GM18508 (cell line): Measurements from ENCODE around the gene DOK7.

ENCODE experiments used
- ATAC-seq: cut with Tn5 transposase; IDR thresholded peaks from one replicate; pipeline ENCODE4 v1.9.1; 2021; ENCODE audit warnings: moderate number of reproducible peaks; ENCODE audit not compliant: insufficient read depth, unreplicated experiment

DOK7 gene

DNA sequence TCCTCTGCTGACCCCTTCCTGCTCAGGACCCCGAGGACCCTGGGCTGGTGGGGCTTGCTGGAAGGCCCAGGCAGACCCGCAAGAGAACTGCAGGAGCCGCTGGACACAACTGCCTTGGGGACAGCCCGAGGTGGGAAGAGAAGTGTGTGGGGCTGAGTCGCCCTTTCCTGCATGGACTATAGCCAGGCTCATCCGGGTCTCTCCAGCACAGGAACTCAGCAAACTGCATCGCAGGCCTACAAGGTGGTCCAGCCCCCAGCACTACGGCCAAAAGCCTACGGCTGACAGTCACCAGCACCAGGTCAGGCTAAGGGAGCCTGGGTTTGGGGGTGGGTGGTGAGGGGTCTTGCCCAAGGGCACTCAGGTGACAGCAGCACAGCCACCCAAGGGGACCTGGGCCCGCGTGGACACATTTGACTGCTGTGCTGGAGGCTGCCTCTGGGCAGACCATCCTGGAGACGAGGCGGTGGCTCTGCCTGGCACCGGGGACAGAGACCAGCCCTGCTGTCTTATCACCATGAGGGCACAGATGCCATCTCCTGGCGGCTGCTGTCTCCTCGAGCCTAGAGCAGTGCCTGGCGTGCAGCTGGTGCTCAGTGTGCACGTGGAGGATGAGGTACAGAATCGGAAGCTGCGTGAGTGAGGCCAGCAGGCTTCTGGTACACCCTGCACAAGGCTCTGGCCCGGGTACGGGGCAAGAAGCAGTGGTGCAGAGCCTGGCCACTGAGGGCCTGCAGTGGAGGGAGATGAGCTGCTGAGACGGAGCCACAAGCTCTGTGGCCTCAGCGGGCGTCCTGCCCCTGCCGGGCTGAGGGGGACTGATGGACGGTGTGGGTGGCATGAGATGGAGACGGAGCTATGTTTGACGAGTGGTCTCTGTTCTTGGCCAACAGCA is 54.0 kb downstream of the DOK7 start:
- ATAC-seq, result no peak

DNA sequence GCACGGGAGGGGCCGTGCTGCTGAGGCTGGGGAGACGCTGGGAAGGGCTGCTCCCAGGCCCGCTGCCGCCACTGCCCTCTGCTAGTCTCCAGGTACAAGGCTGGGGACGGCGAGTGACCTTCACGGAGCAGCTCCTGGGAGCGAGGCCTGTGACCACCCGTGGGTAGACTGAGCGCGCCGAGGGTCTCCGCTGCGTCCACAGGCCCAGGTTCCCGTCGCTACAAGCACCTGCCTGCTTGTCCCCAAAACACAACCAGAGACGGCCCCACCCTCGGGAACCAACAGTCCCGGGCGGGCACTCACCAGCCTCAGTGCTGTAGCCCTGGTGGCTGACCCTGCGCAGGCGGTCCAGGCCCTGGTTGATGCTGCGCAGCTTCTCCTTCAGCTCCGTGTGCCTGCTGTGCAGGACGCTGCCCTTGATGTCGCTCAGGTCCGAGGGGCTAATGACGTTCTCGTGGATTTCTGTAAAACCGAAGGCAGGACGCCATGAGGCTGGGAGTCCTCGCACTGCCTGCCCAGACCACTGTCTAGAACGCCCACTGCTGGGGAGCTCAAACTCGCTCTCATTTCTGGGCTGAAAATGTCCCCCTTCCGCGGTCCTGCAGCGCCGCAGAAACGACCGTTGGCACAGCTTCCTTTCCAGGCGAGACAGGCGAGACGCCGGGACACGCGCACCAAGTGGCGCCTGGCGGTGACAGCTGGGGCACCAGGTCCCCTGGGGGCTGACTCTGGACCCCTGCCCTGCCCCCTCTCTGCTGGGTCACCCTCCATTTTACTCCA is 54.8 kb downstream of the DOK7 start:
- no peak for ATAC-seq

DNA sequence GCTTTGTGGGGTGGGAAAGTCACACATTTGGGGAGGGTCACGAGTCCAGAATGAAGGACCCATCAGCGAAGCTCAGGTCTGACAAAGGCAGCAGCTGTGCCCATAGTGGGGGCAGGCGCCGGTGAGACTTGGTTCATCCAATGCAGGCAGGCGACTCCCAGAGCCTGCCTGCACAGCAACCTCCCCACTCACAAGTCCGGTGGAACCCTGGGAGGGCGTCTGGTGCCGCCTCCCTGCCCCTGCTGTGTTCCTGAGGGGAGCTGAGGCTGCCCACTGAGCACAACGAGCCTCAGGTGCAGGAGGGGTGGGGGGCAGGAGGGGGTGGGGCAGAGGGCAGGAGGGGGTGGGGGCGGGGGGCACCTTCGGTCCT is 55.4 kb downstream of the DOK7 start:
- no peak for ATAC-seq

DNA sequence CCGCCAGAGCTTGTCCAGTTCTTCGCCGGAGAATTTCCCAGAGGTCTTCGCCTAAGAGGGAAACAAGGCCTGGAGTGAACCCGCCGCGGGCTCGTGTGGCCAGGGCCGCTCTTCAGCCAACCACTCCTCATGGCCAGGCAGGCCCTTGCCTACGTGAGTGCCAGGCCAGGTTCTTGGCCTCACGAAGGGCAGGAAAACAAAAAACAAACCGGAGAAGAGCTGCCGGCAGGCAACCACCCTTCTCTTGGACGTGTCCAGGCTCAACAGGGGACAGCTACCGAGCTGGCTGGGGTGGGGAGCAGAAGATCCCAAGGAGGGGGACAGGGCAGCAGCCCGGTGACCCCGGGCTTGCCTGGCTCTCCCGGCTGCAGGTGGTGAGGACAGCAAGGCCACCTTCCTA is 55.8 kb downstream of the DOK7 start:
- ATAC-seq, result no peak

DNA sequence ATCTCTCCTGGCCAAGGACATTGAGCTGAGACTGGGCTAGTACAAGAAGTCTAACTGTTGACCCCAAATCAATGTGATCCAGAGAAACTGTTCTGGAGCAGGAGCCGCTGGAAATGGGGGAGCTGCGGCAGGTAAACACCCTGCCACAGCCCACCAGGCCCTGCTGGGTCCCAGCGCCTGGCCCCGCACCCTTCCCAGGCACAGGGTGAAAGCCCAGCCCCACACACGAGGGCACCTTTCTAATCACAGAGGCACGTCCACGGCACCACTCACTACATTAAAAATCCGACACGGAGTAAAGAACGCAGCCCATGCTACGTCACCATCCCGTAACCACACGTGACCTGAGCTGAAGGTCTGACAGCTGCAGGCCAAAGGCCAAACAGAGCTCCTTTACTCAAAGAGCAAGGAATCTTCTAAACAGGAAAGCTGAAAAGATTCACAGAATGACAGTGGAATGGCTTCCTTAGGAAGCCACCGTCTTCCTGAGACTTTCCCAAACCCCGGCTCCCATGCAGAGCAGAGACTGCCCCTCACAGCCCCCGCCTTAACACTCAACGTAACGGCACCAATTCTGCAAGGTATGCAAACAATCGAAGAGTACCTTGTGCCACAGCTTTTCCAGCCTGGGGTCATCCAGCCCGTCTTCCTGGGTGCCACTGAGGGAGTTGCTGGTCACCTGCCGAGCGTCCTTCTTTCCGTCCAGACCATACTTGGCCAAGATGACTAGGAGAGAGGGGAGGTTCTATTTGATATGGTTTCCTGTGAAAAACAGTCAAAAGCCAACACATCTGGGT is 56.6 kb downstream of the DOK7 start:
- ATAC-seq, result no peak

DNA sequence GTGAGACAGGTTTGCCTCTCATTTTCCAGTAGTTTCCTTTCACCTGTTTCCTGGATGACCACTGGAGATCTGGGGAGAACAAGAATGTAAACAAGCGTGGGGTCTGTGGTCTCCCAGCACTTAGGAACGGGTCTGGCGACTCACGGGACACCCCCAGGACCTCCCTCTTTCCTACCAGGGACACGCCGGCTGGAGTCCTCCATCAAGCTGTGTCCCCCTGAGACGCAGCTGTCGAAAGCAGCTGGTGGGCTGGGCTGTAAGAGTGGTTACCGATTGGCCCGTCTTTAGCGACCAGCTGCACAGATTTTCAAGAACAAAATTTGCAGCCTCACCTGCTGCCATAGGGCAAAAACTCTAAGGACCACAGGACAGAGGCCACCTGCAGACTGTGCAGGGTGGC is 57.2 kb downstream of the DOK7 start:
- ATAC-seq, result no peak

DNA sequence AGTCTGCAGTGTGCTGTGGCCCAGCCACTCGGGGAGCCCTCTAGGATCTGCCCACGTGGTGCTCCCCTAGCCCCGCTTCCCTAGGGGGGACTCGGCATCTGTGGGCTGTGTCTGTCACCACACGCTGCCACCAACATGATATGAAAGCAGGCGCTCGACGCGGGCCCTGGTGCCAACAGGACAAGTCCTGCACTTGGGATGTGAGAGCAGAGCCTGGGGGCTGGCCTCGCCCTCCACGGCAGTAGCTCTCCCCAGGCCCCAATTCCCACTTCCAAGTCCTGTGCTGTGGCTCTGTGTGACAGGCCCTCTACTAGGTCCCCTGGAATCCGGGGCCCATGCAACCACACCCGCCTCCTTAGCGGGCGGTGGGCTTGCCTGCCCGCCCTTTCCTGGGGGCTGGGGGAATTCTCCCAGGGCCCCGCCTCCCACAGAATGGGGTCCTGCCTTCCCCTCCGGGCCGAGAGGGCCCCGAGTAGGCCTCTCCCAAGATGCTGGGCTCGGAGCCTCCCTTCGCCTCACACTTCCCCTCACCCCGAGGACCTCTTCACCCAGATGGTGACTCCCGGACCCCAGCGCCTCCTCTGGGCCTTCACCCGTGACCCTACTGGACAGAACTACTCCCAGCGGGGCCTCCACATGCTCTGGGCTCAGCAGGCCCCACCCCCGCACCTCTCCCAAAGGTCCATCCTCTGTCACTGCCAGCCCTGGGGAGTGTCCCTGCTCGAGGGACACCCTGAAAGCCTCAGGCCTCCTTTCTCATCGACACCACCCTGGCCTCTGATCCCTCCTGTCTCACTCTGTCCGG is 57.9 kb downstream of the DOK7 start:
- ATAC-seq, result no peak

DNA sequence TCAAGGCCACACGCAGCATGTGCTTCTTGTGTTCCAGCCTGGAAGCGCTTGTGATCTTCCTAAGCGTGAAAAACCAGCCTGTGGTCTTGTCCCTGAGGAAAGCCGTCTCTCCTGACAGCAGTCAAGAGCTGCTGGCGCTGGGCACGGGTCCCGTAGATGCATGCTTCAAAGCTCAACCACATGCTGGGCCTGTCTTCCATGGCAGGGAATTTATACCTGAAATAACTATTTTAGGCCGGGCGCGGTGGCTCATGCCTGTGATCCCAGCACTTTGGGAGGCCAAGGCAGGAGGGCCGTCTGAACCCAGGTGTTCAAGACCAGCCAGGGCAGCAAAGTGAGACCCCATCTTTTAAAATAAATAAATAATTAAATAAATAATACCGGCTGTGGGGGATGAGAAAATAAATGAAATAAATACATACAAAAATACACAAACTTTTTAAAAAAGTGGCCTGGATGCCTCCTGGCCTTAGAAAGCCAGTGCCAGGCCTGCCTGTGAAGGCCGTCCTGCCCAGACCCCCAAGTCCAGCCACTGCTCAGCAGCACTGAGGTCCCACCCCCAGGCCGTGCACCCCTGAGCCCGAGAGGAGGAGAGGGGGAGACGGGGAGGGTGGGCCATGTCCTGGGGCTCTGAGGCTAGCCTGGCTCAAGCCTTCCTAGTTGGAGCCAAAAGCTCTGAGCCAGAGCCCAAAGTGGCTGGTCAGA is 58.7 kb downstream of the DOK7 start:
- no peak for ATAC-seq

DNA sequence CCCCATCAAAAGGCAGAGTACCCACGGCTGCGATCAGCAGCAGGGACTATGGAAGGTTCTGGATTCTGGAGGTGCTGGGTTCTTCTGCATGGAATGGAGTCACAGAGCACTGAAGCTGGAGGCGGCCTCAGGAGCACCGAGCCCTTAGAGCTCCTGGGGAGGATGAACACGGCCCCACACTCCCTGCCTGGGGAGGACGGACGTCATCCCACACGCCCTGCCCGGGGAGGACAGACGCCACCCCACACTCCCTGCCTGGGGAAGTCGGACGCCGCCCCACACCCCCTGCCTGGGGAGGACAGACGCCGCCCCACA is 59.2 kb downstream of the DOK7 start:
- ATAC-seq, result no peak

DNA sequence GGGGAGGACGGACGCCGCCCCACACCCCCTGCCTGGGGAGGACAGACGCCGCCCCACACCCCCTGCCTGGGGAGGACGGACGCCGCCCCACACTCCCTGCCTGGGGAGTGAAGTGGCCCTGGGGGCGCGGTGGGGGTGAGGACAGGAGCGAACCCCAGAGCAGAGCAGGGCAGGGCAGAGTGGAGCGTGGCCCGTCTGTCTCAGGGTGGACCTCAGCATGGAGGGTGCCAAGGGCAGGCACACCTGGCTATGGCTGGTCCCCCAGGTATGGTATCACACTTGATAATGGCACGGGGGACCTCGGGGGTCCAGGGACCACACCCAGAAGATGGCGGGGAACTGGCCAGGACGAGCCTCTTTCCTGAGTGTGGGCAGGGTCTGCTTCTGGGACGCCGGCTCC is 59.5 kb downstream of the DOK7 start:
- no peak for ATAC-seq

DNA sequence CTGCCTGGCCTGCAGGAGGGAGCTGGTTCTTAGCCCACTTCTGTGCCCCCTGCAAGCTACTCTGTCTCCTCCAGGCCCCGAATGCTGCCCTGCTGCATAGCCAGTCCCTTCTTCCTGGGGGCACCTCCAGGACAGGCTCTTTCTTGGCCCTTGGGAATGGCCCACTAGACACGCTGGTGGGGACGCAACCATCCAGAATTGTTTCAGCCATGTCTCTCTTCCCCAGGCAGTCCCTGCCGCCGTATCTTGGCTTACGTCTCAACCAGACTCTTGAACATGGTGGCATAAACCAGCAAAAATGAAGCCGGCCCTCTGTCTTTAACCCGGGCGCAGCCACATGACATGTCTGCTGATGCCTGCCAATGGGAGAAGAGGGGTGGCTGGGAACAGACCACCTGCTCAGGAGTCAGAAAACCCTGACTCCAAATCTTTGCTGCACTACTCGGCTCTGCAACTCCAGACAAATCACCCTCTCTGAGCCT is 60.1 kb downstream of the DOK7 start:
- ATAC-seq, result no peak

DNA sequence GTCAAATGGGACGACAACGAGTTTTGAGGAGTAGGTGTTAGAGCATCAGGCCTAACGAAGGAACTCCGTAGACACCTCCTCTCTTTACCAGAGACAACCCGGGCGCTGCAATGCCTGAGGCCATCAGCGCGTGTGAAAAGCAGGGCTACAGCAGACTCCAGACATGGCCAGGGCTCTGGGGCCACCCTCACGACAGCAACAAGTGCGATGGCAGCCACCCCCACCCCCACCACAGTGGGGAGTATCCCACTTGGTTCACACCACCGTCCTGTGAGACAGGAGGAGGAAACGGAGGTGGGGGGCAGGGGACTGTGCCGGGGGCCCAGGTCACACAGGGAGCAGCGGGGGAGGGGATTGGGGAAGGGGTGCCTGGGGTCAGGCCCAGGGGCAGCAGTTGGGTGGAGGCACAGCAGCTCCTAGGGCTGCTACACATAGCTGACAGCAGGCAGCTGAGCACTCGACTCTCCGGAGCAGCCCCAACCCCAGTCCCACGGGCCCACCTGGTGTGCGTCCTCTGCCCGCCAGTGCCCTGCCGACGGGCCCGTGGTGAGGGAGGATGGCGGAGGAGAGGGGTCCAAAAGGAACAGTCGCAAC is 60.6 kb downstream of the DOK7 start:
- no peak for ATAC-seq

DNA sequence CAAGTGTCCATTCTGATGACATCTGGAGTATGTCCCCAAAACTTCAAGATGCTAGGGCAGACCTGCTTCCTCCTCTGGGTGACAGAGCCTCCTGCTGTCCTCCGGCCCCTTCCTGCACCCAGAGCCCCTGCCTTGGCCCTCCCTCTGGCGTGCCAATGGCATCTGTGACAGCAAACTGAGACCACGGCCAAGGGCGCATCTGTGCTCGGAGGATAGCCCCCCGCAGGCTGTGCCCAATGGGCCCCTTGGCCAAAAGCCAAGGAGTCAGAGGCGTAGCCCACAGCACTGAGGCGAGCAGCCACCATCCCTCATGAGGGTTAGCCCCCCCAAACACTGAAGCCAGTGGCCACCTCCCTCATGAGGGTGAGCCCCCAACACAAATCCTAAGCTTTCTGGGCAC is 61.2 kb downstream of the DOK7 start:
- ATAC-seq, result no peak

DNA sequence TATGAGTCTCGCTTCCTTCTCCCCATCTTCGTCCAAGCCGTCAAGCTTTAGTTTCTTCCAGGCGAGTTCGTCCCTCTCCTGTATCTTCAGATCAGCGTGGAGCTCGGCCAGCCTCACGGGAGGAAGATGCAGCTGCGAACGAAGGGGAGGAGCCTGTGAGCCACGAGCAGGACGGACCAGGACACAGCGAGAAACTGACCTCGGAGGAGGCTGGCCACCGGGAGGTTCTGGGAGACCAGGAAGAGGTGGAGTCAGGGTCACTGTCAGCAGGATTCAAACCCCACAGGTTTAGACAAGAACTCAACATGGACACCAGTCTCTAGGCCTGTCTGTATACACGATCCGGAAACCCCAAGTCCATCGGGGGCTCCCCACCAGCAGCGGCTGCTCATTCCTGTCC is 61.8 kb downstream of the DOK7 start:
- no peak for ATAC-seq

DNA sequence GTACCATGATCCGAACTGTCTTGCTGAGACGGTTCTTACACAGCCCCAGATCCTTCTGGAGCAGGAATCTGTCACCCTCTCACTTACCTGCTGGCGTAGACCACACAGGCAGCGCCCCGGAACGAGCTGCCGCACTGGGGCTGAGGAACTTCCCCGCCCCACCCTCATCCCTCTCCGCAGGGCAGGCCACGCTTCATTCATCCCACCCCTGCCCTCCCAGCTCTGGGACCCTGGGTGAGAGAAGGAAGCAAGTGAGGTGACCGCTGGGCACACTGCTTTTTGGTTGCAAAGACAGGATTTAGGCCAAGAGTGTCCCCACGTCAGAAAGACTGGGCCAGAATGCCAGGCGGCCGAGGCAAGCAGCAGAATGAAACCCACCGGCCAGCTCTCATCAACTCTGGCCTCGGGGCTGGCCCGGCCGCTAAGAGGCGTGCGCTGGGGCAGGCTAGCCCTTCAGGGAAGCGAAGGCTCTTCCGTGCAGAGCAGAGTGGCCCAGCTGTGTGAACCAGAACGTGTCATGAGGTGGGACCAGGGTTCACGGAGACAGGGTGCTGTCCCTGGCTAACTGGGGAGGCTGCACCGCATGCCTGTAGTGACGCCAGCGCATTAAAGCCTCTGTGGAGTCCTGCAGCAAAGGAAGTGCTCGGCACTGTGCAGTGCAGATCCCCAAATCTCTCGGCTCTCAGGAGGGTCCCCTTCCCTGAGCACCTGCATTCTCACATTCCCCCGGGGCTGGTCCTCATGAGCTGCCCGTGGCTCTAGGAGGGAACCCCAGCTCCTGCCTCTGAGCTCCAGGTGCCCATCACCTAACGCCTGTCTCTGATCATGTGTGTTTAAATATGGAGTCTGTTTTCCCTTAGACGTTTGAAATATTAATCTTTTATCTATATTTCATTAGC is 62.7 kb downstream of the DOK7 start:
- ATAC-seq, result no peak

DNA sequence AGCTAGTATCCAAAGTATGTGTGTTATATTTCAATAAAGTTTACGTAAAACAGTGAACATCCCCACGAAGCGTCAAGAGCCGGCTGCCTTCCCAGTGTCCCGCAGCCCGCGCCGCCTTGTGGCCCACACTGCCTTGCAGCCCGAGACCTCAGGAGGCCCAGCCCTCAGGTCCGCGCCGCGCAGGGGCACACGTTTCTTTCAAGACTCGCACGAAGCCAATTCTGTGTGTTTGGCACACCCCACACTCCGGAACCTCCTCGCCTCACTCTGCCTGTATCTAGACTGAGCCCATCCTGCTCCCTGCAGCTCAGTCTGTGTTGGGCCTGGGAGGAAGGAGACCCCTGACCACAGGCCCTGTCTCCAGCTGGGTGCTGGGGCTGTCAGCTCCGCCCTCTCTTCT is 63.4 kb downstream of the DOK7 start:
- ATAC-seq, result no peak

DNA sequence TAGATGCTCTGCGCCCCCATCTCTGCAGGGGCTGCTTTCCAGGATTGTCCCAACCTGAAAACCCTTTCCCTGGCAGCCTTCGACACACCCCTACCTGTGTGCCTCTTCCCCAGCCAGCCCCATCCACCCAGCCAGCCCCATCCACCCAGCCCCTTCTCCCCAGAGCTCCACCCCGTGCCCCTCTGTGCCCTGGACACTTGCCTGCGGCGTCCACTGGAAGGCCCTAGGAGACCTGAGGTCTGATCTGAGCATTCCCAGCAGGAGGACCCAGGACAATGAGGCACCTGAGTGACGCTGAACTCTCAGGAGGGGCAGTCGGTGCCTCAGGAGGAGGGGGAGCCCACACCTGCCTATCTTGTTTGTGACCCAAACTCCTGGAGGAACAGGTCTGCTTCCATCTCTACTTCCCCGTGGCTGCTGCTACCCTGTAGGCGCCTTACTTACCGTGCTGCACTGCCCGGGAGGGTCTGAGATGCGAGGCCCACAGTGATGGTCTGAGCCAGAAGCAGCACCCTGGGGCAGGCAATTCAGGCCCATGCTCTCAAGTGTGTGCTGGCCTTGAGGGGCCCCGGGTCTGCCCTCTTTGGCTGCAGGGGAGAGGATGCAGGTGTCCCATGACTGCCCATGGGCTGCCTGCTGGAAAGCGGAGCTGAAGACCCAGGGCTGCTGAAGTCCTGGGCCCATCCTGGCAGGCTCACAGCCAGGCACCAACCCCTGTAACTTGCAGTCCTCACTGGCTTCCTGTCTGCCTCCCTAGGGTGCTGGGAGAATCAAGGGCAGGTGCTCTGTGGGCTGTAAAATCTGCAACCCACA is 64.2 kb downstream of the DOK7 start:
- no peak for ATAC-seq
